CD4-positive, CD25-positive, alpha-beta regulatory T cell (primary cell): Measurements from ENCODE around the gene AVPR1B. TPM values are rescaled to one million over a fixed set of nuclear protein-coding genes. Genes with fewer than 3 reads are reported as not detected.
A peak's percentile ranks its signal among the peaks of the same experiment; 100 is the strongest.

Experiments used
- ATAC-seq, 2 donors: fragments of 150-1000 bp; cut with Tn5 transposase; one replicate each; pipeline ENCODE4 v1.10.0; 2021; ENCODE audit warnings: low read depth in 2 of 2, moderate number of reproducible peaks in 2 of 2, moderate library complexity in 1 of 2
- DNase-seq, 3 donors: peaks; one replicate each; pipeline versions ENCODE4 v3.0.0 to v3.0.0-alpha.2; 2012 to 2022; ENCODE audit warnings: mixed read lengths in 1 of 3
- H3K27ac ChIP-seq: one replicate; pipeline ENCODE4 v1.7.0; 2013; ENCODE audit warnings: mild to moderate bottlenecking, low read length; ENCODE audit not compliant: insufficient read depth, poor library complexity, severe bottlenecking
- H3K27me3 ChIP-seq: one replicate; pipeline ENCODE4 v1.7.0; 2013; ENCODE audit warnings: low read length; ENCODE audit not compliant: control insufficient read depth, insufficient read depth
- H3K36me3 ChIP-seq: one replicate; pipeline ENCODE4 v1.7.0; 2013; ENCODE audit warnings: mild to moderate bottlenecking, low read length, moderate library complexity; ENCODE audit not compliant: control insufficient read depth, insufficient read depth
- H3K4me1 ChIP-seq: 2 replicates; pipeline ENCODE4 v1.7.0; 2013; ENCODE audit warnings: mild to moderate bottlenecking, low read length; ENCODE audit not compliant: insufficient read depth, control insufficient read depth, poor library complexity, severe bottlenecking
- H3K4me3 ChIP-seq: one replicate; pipeline ENCODE4 v1.7.0; 2013; ENCODE audit warnings: low read depth, mild to moderate bottlenecking, low read length, moderate library complexity
- H3K9me3 ChIP-seq, 2 experiments: 1 replicate in 1 of 2; 2 replicates in 1 of 2; pipeline ENCODE4 v1.7.0; 2013; ENCODE audit warnings: low read length in 2 of 2, mild to moderate bottlenecking in 1 of 2, moderate library complexity in 1 of 2; ENCODE audit not compliant: control insufficient read depth in 2 of 2
- H3K27ac Mint-ChIP-seq, 3 donors: one replicate each; pipeline ENCODE4 v1.8.0; 2020 to 2022; ENCODE audit warnings: mild to moderate bottlenecking in 3 of 3, mixed read lengths in 3 of 3, moderate library complexity in 2 of 3
- H3K27me3 Mint-ChIP-seq: one replicate; pipeline ENCODE4 v1.8.0; 2022; ENCODE audit warnings: mild to moderate bottlenecking, mixed read lengths
- H3K36me3 Mint-ChIP-seq: one replicate; pipeline ENCODE4 v1.8.0; 2020; ENCODE audit warnings: mixed read lengths
- H3K4me1 Mint-ChIP-seq, 4 donors: one replicate each; pipeline ENCODE4 v1.8.0; 2020 to 2022; ENCODE audit warnings: mixed read lengths in 4 of 4, mild to moderate bottlenecking in 1 of 4
- H3K4me3 Mint-ChIP-seq, 4 donors: one replicate each; pipeline ENCODE4 v1.8.0; 2020 to 2022; ENCODE audit warnings: mild to moderate bottlenecking in 4 of 4, mixed read lengths in 4 of 4, moderate library complexity in 3 of 4
- H3K9me3 Mint-ChIP-seq, 7 donors: one replicate each; pipeline ENCODE4 v1.8.0; 2020 to 2022; ENCODE audit warnings: mixed read lengths in 7 of 7, mild to moderate bottlenecking in 3 of 7, moderate library complexity in 2 of 7
- polyA plus RNA-seq, 4 donors: library from polyadenylated mRNA; unstranded; fragments of 300-500 nt; fragmentation: Illumina TruSeq; gene quantifications; one replicate each; pipeline ENCODE4 v1.2.3, GENCODE V29; 2021
- total RNA-seq: library from RNA; stranded (reverse); gene quantifications from one replicate; pipeline ENCODE4 v1.2.3, GENCODE V29; 2022

Gene AVPR1B
- total and polyA plus RNA-seq, 5 donors from 2014 or later = not detected

DNA sequence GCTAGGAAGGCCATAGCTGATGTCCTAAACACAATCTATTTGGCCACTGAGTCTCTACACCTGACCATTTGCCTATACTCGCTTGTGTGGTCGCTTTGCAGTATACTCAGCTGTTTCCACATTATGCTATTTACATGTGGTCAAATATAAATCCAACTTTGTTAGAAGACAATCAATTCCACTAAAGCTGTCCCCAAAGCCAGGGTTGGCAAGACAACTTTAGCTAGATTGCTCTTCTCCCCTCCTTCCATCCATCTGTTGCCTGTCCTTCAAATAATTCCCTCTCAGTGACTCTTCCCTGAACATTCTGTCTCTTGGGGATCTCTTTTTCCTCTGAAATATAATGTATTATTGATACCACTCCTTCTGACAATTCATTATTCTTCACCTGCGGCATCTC, 30.1 kb downstream of the AVPR1B start:
- H3K9me3 ChIP-seq = no peaks in the 10 kb centered on the region
- ATAC-seq (no peak), DNase-seq (no peak)
- Mint-ChIP-seq H3K4me1 (no peaks in the 10 kb centered on the region), H3K27me3 (peaks cover 24% of the 10 kb centered on the region), H3K36me3 (no peaks in the 10 kb centered on the region), H3K9me3 (no peaks in the 10 kb centered on the region), H3K4me3 (peak overlapping the region in 1 of 4 donors; percentile 38), H3K27ac (no peak overlapping the region)
- H3K36me3 ChIP-seq = no peaks in the 10 kb centered on the region
- H3K4me1 ChIP-seq = no peaks in the 10 kb centered on the region
- H3K27ac ChIP-seq = no peak overlapping the region
- H3K27me3 ChIP-seq = peaks cover 3% of the 10 kb centered on the region
- H3K4me3 ChIP-seq = no peak overlapping the region

DNA sequence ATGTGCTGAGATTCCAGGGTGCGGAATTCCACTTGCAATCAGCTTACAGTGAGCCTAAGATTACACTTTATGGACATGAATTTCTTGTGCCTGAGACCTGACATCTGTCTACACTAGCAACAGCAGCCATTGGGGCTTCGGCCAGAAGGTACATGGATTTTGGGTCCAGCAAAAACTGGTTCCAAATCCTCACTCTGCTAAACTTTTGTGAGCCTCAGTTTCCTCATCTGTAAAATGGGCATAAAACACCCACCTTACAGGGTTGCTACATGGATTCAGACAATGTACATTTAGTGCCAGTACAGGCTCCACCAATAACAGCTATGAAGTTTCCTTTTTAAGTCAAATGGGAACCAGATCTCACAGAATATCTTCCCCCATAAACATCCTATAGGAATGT, 33.4 kb downstream of the AVPR1B start:
- H3K4me1 ChIP-seq = peaks cover 6% of the 10 kb centered on the region
- Mint-ChIP-seq H3K36me3 (no peaks in the 10 kb centered on the region), H3K27me3 (peaks cover 28% of the 10 kb centered on the region), H3K9me3 (no peaks in the 10 kb centered on the region), H3K4me3 (no peak overlapping the region), H3K4me1 (peaks cover 0 to 17% (median 12%) of the 10 kb centered on the region in 4 donors), H3K27ac (no peak overlapping the region)
- ATAC-seq (no peak), DNase-seq (no peak)
- H3K9me3 ChIP-seq = no peaks in the 10 kb centered on the region
- H3K27me3 ChIP-seq = peaks cover 3% of the 10 kb centered on the region
- no peak overlapping the region for H3K4me3 ChIP-seq
- H3K36me3 ChIP-seq = no peaks in the 10 kb centered on the region
- no peak overlapping the region for H3K27ac ChIP-seq

DNA sequence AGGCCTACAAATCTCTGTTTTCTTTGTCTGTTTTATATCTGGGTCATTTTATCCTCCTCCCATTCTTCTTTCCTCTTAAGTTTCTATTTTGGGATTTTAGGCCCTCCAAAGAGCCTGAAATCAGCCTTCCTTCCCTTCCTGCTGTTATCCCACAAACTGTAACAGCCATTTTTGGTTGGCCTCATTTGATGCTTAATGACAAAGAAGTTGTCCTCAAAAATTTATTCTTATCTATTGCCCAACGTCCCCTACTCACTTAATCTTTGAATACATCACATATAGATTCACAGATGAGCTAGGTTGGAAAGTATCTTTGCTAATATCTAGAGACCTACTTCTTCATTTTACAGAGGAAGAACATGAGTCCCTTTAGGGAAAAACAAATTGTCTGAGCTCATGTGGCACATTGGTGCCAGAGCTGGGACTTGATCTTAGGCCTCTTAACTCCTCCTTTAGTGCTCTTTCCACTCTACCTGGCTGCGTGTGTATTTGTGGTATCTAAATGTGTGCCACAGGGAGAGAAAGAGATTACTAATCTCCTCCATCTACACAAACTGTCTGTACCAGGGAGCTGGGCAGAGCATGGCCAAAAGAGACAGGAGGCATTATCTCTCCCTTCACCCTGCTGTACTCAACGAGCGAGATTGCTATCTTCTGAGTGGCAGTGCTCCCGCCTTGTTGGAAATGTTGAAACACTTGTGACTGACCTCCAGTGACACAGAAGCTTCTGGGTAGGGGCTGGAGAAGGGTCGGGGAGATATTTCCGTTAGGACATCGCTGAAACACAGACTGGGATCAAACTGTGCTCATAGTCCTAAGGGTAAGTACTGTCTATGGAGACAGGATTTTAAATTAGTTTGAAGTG, 34.1 kb downstream of the AVPR1B start:
- no peak overlapping the region for H3K4me3 ChIP-seq
- peaks cover 6% of the 10 kb centered on the region for H3K4me1 ChIP-seq
- Mint-ChIP-seq H3K36me3 (no peaks in the 10 kb centered on the region), H3K4me1 (peaks cover 0 to 17% (median 12%) of the 10 kb centered on the region in 4 donors), H3K27ac (no peak overlapping the region), H3K27me3 (peaks cover 28% of the 10 kb centered on the region), H3K4me3 (no peak overlapping the region), H3K9me3 (no peaks in the 10 kb centered on the region)
- DNase-seq = no peak
- H3K36me3 ChIP-seq = no peaks in the 10 kb centered on the region
- peaks cover 3% of the 10 kb centered on the region for H3K27me3 ChIP-seq
- H3K9me3 ChIP-seq = no peaks in the 10 kb centered on the region
- ATAC-seq = no peak
- H3K27ac ChIP-seq = no peak overlapping the region

DNA sequence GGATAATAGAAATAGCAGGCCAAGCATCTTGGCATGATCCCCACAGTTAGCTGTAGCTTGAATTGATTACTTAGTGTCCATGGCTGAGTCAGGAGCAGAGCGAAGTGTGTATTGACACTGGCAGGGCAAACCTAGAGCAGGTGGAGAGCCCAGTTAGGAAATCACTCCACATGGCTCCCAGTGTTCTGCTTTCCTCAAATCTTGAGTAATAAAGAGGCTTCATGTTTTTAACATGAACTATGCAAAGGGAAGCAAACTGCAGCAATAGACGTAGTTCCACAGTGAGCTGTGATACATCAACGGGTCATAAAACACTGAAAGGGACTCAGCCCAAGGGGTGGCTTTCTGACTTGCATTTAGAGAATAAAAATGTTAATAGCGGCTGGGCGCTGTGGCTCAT, 35.3 kb downstream of the AVPR1B start:
- Mint-ChIP-seq H3K36me3 (no peaks in the 10 kb centered on the region), H3K9me3 (no peaks in the 10 kb centered on the region), H3K4me3 (no peak overlapping the region), H3K27me3 (peaks cover 20% of the 10 kb centered on the region), H3K4me1 (peaks cover 0 to 17% (median 12%) of the 10 kb centered on the region in 4 donors), H3K27ac (no peak overlapping the region)
- Histone ChIP-seq H3K4me1 (peaks cover 6% of the 10 kb centered on the region), H3K36me3 (no peaks in the 10 kb centered on the region), H3K9me3 (no peaks in the 10 kb centered on the region), H3K4me3 (no peak overlapping the region), H3K27me3 (peaks cover 2% of the 10 kb centered on the region), H3K27ac (no peak overlapping the region)
- ATAC-seq (no peak), DNase-seq (no peak)

DNA sequence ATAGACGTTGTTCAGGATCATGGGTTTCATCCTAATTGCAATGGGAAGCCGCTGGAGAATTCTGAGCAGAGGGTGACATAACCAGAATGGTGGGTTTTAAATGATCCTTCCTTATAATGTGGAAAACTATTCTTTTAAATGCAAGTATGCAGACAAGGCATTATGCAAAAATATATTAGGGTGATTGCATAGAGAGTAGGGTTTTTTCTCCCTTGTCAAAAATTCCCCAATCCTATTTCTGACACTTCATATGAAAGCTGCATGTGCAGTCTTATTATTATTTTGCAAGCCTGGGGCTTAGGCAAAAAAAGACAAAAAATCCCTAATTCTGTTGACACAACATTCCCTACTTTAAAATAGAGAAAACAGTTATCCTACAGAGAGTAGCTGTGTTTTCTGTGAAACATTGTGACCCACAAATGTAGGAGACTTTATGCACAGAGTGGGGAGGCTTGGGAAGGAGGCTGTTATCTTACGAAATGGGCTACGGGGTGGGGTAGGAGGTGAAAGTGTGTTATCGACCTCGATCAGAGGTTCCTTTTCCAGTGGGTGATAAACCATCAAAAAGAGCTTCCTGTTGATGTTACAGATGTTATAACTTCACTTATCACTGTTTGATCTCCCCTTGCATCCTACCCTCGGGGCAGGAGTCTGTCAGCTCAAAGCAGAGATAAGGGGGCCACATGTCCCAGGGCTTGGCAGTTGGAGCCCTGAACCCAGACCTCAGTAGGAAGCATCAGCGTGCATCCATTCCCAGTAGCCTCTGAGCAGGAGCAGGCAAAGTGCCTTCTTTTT, 37.0 kb downstream of the AVPR1B start:
- peaks cover 2% of the 10 kb centered on the region for H3K27me3 ChIP-seq
- Mint-ChIP-seq H3K27me3 (peaks cover 8% of the 10 kb centered on the region), H3K9me3 (no peaks in the 10 kb centered on the region), H3K4me1 (peaks cover 0 to 17% (median 12%) of the 10 kb centered on the region in 4 donors), H3K36me3 (no peaks in the 10 kb centered on the region), H3K27ac (peak overlapping the region in 1 of 3 donors; percentile 33), H3K4me3 (peak overlapping the region in 1 of 4 donors; percentile 35)
- DNase-seq (peak in 1 of 3 donors; percentile 37), ATAC-seq (no peak)
- H3K9me3 ChIP-seq = no peaks in the 10 kb centered on the region
- H3K27ac ChIP-seq = no peak overlapping the region
- H3K4me1 ChIP-seq = peaks cover 6% of the 10 kb centered on the region
- H3K4me3 ChIP-seq = no peak overlapping the region
- H3K36me3 ChIP-seq = no peaks in the 10 kb centered on the region

DNA sequence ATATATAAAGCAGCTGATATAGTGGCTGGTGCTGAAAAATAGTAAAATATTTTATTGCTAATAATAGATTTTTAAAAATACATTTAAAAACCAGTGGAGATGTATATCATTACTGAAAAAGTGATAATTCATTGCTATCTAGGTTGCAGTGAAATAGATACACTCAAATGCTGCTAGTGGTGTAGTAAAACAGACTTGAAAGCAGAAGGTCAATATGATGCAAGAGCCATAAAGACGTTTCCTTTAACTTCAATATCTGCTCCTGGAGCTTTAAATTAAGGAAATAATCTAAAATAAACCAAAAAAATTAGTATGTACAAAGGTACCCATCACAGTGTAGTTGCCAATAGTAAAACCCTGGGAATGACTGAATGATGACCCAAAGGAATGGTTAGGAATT, 38.1 kb downstream of the AVPR1B start:
- H3K27me3 Mint-ChIP-seq = peaks cover 8% of the 10 kb centered on the region
- ATAC-seq (no peak), DNase-seq (no peak)
- no peaks in the 10 kb centered on the region for H3K9me3 Mint-ChIP-seq
- Histone ChIP-seq H3K4me3 (no peak overlapping the region), H3K27ac (no peak overlapping the region), H3K36me3 (no peaks in the 10 kb centered on the region), H3K27me3 (peaks cover 2% of the 10 kb centered on the region), H3K4me1 (peaks cover 6% of the 10 kb centered on the region), H3K9me3 (no peaks in the 10 kb centered on the region)
- H3K27ac Mint-ChIP-seq = no peak overlapping the region
- no peak overlapping the region for H3K4me3 Mint-ChIP-seq
- H3K4me1 Mint-ChIP-seq = peaks cover 0 to 17% (median 12%) of the 10 kb centered on the region in 4 donors
- H3K36me3 Mint-ChIP-seq = no peaks in the 10 kb centered on the region

DNA sequence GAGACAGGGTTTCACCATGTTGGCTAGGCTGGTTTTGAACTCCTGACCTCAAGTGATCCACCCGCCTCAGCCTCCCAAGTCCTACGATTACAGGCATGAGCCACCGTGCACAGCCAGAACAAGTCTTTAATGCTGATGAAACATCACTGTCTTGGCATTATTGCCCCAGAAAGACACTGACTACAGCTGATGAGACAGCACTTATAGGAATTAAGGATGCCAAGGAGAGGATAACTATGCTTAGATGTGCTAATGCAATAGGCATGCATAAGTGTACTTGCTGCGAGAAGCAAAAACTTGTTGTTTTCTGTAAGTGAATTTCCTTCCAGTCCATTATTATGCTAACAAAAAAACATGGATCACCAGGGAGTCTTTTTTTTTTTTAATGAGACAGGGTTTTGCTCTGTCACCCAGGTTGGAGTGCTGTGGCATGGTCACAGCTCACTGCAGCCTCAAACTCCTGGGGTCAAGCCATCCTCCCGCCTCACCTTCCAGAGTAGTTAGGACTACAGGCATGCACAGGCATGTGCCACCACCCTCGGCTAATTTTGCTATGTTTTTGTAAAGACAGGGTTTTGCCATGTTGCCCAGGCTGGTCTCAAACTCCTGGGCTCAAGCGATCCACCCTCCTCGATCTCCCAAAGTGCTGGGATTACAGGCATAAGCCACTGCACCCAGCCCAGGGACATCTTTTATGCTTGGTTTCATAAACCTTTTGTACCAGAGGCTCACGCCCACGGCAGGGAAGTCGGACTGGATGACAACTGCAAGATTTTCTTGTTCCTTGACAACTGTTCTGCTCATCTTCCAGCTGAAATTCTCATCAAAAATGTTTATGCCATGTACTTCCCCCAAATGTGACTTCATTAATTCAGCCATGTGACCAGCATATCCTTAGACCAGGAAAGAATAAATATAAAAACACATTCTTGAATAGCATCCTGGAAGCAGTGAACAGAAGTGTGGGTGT, 41.1 kb downstream of the AVPR1B start:
- Mint-ChIP-seq H3K9me3 (peaks cover 0 to 2% (median 0%) of the 10 kb centered on the region in 7 donors), H3K27me3 (peaks cover 8% of the 10 kb centered on the region), H3K4me1 (peaks cover 0 to 15% (median 12%) of the 10 kb centered on the region in 4 donors), H3K27ac (no peak overlapping the region), H3K36me3 (no peaks in the 10 kb centered on the region), H3K4me3 (no peak overlapping the region)
- Histone ChIP-seq H3K27me3 (peaks cover 2% of the 10 kb centered on the region), H3K36me3 (no peaks in the 10 kb centered on the region), H3K4me1 (peaks cover 6% of the 10 kb centered on the region), H3K27ac (no peak overlapping the region), H3K4me3 (no peak overlapping the region), H3K9me3 (no peaks in the 10 kb centered on the region)
- DNase-seq (no peak), ATAC-seq (no peak)
